CD4-positive, alpha-beta T cell treated with Interleukin-10 for 1 hour (primary cell): Measurements from ENCODE around the gene RNFT2.
A peak's percentile ranks its signal among the peaks of the same experiment; 100 is the strongest.
"Not testable (repeated sequence)": the region's sequence is repeated elsewhere in the genome, so short reads cannot be mapped to it uniquely, and the experiment has no call there.

ENCODE experiments used
- DNase-seq: peaks from one replicate; pipeline ENCODE4 v3.0.0-alpha.2; 2020

Gene RNFT2

DNA sequence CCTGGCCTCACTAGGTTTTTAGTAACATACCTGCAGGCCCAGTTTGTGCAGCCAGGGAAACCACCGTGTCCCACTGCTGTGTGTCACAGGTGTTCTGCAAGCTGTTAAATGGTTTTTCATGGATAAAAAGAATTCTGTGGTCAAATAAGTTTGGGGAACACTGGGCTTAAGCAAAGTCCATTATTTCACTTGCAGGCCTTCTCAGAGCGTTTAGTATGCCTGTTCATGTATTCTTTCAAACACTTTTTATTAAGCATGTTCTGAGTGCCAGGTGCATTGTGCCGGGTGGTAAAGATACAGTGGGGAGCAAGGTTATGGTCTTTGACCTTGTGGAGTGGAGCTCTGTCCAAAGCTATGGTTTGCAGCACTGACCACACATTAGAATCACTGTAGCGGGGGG, 7.4 kb downstream of the RNFT2 start:
- DNase-seq: no peak

- DNase-seq: no peak
Measured at GRCh38 chr12:116749884-116750283, 11.8 kb downstream of the RNFT2 start.

GRCh38 chr12:116750298-116750697, 12.2 kb downstream of the RNFT2 start:
- DNase-seq: no peak

- not testable (repeated sequence) for DNase-seq
Measured at GRCh38 chr12:116754097-116754496, 16.0 kb downstream of the RNFT2 start.

DNA sequence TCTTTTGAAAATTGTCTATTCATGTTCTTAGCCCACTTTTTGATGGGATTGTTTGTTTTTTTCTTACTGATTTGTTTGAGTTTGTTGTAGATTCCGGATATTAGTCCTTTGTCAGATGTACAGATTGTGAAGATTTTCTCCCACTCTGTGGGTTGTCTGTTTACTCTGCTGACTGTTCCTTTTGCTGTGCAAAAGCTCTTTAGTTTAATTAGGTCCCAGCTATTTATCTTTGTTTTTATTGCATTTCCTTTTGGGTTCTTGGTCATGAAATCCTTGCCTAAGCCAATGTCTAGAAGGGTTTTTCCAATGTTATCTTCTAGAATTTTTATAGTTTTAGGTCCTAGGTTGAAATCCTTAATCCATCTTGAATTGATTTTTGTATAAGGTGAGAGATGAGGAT, 16.7 kb downstream of the RNFT2 start:
- not testable (repeated sequence) for DNase-seq

DNA sequence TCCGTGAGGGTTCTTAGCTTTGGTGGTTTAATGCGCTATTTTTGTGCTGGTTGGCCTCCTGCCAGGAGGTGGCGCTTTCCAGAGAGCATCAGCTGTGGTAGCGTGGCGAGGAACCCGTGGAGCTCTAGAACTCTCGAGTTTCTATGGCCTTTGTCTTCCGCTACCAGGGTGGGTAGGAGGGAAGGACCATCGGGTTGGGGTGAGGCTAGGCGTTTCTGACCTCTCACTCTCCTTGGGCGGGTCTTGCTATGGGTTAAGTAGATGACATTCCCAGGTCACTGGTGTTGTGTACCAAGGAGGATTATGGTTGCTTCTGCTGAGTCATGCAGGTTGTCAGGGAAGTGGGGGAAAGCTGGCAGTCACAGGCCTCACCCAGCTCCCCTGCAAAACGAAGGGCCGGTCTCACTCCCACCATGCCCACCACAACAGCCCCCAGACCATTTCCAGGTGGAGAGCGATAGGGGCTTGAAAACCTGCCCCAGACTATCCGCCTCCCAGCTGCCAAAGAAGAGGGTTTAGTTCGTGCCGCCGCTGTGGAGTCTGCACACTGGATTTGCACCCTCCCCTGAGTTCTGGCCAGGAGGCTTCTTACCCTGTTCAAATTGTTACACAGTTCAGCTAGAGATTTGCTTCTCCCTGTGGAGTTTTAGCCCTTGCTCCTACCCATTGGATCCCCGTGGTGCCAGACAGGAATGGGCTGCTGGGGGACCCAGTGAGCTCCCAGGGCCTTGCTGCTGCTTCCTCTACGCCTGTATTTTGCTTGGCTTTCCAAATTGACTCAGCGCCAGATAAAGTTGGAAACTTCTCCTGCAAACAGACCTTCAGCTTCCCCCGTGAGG, 21.9 kb downstream of the RNFT2 start:
- DNase-seq: peak; percentile 23

DNA sequence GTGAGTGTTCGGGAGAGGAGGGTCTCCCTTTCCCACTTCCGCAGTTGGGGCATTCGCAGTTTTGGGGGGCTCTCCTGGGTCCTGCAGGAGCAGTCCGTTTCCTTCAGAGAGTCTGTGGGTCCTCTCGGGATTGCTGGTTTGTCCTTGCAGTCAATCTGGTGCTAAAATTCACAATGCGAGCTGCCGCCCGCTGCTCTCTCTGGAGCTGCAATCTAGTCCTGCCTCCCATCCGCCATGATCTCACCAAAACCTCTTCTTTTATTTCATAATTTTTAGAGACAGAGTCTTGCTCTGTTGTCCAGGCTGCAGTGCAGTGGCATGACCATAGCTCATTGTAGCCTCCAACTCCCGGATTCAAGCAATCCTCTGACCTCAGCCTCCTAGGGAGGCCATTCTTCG, 22.5 kb downstream of the RNFT2 start:
- DNase-seq: no peak

GRCh38 chr12:116761499-116761898, 23.4 kb downstream of the RNFT2 start:
- DNase-seq: no peak

GRCh38 chr12:116765271-116765670, 27.2 kb downstream of the RNFT2 start:
- DNase-seq: no peak

- DNase-seq: no peak
Measured at GRCh38 chr12:116766285-116766684, 28.2 kb downstream of the RNFT2 start.

DNA sequence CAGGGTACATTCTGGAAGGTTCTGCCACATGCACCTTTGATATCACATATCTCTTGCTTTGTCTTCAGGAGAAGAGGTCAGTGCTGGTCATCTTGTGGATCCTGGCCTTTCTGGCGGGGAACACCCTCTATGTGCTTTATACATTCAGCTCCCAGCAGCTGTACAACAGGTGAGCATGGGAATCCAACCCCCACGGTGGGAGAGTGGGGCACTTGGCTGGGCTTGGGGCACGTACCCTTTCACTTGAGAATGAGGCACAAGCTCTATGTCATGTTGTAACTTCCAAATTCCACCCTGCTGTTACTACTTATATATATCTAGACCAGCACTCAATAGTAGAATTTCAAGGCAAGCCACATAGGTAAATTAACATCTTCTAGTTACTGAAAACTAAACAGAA, 28.6 kb downstream of the RNFT2 start:
- DNase-seq: no peak

DNA sequence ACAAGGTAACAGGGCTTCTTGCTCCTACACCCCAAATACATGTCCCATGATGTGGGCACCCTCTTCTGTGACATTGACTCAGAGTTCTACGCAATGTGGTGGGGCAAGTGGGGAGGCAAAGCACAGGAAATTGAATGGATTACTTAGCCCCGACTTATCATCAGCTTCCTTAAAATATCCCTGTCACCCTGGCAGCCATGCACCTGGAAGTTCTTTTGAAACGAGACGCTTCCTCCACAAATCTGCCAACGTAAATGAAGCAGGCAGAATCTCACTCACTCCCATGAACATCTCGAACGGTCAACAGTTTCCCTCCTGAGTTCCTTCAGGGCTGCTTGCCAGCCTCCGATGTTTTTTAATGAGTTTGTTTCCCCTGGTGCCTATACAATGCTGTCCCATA, 33.5 kb downstream of the RNFT2 start:
- DNase-seq: no peak

DNA sequence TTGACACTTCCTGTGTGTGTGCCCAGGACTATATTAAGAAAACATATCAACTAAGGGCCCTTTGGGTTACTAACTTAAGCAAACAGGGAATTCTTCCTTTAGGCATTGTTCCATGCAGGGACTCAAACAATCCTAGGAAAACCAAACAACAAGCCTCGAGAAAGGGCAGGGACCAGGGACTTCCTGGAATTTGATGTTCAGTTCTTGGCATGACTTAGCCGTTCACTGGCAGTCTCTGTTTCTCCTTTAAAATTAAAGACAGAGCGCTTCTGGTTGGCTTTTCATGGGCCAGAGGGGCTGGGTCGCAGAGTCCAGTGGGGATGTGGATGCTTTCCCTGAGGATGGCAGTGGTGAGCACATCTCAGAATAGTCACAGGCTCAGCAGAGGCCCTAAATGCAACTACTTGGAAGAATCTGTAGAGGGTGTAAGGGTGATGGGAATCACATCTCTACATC, 35.2 kb downstream of the RNFT2 start:
- no peak for DNase-seq

- DNase-seq: no peak
Measured at GRCh38 chr12:116774020-116774419, 35.9 kb downstream of the RNFT2 start.

- no peak for DNase-seq
Measured at GRCh38 chr12:116777245-116777644, 39.1 kb downstream of the RNFT2 start.

GRCh38 chr12:116779597-116779996, 41.5 kb downstream of the RNFT2 start:
- no peak for DNase-seq

DNA sequence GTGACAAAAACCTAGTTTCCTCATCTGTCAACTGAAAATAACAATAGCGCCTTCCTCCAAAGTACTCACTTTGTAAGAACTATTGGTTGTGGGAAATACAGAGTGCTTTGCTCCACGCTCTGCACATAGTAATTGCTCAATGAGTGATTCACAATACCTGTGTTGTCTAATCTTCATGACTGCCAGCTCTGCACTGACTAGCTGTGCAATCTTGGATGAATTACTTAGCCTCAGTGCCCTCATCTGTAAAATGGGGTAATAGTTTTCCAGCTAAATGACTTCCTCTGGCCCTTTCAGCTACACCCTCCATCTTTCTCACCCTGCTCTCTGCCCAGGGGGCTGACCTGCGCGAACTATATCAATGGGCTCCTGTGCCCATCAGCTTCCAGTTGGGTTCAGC, 42.8 kb downstream of the RNFT2 start:
- no peak for DNase-seq

GRCh38 chr12:116783525-116784237, 45.6 kb downstream of the RNFT2 start:
- DNase-seq: no peak

DNA sequence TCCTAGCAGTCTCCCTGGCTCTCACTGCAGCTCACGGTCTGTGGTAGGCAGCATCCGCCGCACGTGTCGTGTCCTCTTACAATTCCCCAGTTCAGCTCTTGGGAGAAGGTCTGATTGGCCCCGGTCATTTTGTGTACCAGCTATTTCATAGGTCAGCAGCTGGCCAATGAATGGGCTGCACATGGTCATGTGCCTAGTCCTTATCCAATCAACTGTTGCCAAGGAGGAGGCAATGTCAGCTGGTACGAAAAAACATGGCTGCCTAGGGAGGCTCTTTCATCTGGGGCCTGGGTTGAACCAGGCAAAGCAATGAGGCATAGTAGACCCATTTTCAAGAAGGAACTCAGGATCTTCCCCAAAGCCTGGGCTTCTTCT, 46.1 kb downstream of the RNFT2 start:
- no peak for DNase-seq

- not testable (repeated sequence) for DNase-seq
Measured at GRCh38 chr12:116789562-116789961, 51.4 kb downstream of the RNFT2 start.

DNA sequence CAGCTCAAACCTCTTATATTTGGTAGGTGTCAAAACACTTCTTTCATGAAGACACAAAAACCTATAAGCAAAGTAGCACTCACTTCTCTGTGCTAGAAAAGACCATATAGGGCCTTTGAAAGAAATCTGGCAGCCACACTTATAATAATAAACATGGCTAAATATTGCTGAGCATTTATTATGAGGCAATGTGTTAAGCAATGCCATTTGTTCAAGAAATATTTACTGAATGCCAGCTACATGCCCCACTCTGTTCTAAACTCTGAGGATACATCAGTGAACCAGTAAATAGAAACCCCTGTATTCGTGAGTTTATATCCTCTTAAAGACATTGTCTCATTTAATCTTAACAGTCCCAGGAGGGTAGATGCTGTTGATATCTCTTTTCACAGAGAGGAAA, 52.0 kb downstream of the RNFT2 start:
- no peak for DNase-seq

DNA sequence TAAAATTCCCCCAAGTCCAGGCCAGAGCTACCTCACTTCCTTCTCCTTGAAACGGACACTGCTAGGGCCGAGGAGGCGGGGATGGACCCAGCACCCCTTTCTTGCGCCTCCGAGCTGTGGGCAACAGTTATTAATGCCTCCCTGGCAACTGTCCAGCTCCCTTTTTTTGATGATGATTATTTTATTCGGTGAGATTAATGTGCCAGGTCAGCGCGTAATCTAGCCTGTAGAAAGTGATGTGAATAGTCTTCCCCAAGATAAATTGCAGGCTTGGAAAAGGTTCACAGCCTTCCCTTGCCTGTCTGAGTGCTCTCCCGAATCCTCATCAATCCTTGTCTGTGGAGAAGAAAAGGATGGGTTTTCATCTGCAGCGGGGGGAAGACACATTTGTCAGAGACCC, 54.3 kb downstream of the RNFT2 start:
- DNase-seq: no peak

DNA sequence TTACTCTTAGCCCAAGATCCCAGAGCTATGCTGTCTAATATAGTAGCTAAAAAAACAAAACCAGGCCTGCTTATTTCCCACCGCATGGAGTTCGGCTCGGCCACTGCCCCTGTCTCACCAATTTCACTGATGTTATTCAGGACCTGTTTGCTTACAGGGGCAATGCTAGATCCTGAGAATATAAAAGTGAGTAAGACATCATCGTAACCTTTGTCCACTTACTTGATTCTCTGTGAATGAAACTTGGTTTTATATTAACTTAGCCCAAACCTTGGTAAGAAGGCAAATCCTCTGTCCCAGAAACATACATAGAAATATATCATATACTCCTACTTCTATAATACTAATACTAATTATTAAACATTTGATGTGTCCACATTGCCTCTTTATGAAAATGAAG, 56.6 kb downstream of the RNFT2 start:
- no peak for DNase-seq

DNA sequence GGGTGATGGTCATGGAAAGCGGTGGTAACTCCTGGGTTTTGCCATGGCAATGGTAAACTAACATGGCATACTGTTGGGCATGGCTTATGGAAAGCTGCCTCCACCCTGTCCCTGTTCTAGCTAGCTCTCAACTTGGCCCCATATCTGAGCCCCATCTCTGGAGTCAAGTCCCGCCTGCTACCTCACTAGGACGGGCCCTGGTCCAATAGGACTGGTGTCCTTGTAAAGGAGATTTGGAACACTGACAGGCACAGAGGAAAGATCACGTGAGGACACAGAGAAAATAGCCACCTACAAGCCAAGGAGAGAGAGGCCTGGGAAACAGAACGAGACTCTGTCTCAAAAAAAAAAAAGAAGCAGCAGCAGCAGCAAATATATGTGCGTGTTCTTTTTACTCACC, 59.8 kb downstream of the RNFT2 start:
- no peak for DNase-seq
